Mesothelial cell of epicardium (in vitro differentiated cells): ENCODE measurements around the gene SLC49A3. TPM values are rescaled to one million over a fixed set of nuclear protein-coding genes. Genes with fewer than 3 reads are reported as not detected.
"Not testable (repeated sequence)": the region's sequence is repeated elsewhere in the genome, so short reads cannot be mapped to it uniquely, and the experiment has no call there.

Experiments used
- DNase-seq, 2 experiments: peaks; one replicate each; pipeline ENCODE4 v3.0.0; 2021; ENCODE audit warnings: low spot score in 2 of 2; ENCODE audit not compliant: unreplicated experiment in 2 of 2
- H3K27ac Mint-ChIP-seq: 2 replicates; pipeline ENCODE4 v1.8.0; 2021; ENCODE audit warnings: mixed read lengths
- H3K27me3 Mint-ChIP-seq: 2 replicates; pipeline ENCODE4 v1.8.0; 2021; ENCODE audit warnings: low read depth, mixed read lengths
- H3K36me3 Mint-ChIP-seq: 2 replicates; pipeline ENCODE4 v1.8.0; 2021; ENCODE audit warnings: mixed read lengths
- H3K4me1 Mint-ChIP-seq: 2 replicates; pipeline ENCODE4 v1.8.0; 2021; ENCODE audit warnings: mixed read lengths
- H3K4me3 Mint-ChIP-seq: 2 replicates; pipeline ENCODE4 v1.8.0; 2021; ENCODE audit warnings: mild to moderate bottlenecking, moderate library complexity, mixed read lengths
- H3K9me3 Mint-ChIP-seq: 2 replicates; pipeline ENCODE4 v1.8.0; 2021; ENCODE audit warnings: mixed read lengths
- total RNA-seq: library from RNA; stranded (reverse); gene quantifications from 3 replicates; pipeline ENCODE4 v1.2.1, GENCODE V29; 2021
- TF ChIP-seq, protein P1 (sequence below): fragments of 200-600 bp; sonication (generic); IDR thresholded peaks from one replicate; pipeline ENCODE4 v1.5.0; 2021; ENCODE audit warnings: antibody characterized with exemption; ENCODE audit not compliant: unreplicated experiment

SLC49A3 gene
- total RNA-seq, 1 donor from 2014 or later: 13.4 TPM

DNA sequence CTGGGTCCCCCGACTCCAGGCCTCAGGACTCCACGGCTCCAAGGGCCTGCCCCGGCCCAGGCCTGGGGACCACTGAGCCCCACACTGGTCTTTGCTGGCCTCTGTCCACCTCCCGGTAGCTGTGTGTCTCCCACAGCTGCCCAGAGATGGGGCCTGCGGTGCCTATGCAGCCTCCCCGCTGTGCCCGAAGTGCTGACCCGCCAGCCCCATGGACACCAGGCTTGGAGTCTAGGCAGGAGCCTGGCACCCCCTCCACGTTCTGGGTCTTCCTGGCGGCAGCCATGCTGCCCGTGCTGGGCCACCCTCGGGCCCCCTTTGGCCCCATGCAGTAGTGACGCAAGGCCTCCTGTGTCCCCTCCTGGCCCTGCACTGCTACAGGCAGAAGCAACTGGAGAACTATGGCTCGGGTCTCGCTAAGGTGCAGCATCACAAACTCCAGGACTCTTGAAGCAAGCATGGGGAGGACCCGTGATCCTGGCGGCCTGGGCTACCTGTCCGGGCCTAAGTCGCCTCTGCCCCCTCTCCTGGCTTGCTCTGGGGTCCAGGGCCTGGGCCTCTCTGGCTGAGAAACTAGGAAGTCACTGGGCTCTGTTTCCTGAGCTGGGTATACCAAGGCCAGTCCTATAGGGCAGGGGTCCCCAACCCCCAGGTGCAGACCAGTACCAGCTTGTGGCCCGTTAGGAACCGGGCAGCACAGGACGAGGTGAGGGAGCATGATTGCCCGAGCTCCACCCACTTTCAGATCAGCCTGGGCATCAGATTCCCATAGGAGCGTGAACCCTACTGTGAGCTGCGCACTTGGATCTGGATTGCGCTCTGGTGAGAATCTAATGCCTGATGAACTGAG, 13.7 kb downstream of the SLC49A3 start:
- Mint-ChIP-seq H3K9me3 (no peaks in the 10 kb centered on the region), H3K36me3 (peaks cover 6% of the 10 kb centered on the region), H3K4me3 (peak overlapping the region; percentile 80), H3K4me1 (peaks cover 17% of the 10 kb centered on the region), H3K27ac (peak overlapping the region; percentile 53), H3K27me3 (no peaks in the 10 kb centered on the region)
- TF ChIP-seq, protein P1, sequence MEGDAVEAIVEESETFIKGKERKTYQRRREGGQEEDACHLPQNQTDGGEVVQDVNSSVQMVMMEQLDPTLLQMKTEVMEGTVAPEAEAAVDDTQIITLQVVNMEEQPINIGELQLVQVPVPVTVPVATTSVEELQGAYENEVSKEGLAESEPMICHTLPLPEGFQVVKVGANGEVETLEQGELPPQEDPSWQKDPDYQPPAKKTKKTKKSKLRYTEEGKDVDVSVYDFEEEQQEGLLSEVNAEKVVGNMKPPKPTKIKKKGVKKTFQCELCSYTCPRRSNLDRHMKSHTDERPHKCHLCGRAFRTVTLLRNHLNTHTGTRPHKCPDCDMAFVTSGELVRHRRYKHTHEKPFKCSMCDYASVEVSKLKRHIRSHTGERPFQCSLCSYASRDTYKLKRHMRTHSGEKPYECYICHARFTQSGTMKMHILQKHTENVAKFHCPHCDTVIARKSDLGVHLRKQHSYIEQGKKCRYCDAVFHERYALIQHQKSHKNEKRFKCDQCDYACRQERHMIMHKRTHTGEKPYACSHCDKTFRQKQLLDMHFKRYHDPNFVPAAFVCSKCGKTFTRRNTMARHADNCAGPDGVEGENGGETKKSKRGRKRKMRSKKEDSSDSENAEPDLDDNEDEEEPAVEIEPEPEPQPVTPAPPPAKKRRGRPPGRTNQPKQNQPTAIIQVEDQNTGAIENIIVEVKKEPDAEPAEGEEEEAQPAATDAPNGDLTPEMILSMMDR: no peak
- DNase-seq: peak in 1 of 2 experiments; percentile 18

GRCh38 chr4:674172-675035, 14.5 kb downstream of the SLC49A3 start, which contains the start of the genes ATP5ME and MYL5:
Gene ATP5ME (minus strand): TSS chr4:674276. CDS start chr4:674247, 29 bp downstream.
Gene MYL5 (plus strand): TSS chr4:674542. CDS start chr4:678027, 3,485 bp downstream.
- Mint-ChIP-seq H3K9me3 (no peaks in the 10 kb centered on the region), H3K27me3 (no peaks in the 10 kb centered on the region), H3K4me3 (peak within 1 kb of the TSS; percentile 80), H3K27ac (peak within 1 kb of the TSS; percentile 82), H3K36me3 (peaks cover 6% of the 10 kb centered on the region), H3K4me1 (peaks cover 17% of the 10 kb centered on the region)
- TF ChIP-seq, protein P1: peak; percentile 99
- DNase-seq: peak; percentile 96 to 99

DNA sequence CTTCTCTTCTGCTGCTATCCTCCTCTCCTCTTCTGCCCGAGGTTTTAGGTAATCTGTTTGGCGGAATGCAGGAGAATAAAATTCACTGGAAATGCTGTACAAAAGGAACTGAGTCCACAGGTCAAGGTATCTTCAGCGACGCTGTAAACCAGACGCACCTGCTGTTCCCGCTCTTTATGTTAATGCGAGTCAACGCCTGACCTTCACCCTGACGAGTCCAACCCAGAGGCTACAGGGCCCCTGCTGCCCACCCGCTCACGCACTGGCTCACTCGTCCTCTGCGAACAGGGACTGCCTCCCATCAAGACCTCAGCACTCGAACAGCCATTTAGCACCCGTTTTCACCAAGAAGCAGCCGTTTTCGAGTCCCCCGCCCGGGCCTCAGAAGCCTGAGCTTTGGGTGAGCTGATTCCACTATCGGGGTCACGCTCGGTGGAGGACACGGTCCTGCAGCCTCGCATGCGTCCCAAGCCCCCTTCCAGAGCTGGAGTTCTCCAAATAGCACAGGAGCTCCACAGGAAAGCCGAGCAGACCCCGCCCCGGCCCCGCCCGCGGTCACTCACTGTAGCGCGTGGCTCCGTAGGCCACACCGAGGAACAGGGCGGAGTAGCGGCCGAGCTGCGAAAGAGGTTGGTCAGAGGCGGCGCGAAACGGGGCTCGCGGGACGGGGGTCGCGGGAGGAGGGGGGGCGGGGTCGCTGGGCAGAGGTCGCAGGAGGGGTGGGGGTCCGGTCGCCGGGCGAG, 15.4 kb downstream of the SLC49A3 start:
- Mint-ChIP-seq H3K4me3 (peak overlapping the region; percentile 80), H3K4me1 (peaks cover 17% of the 10 kb centered on the region), H3K9me3 (no peaks in the 10 kb centered on the region), H3K27me3 (no peaks in the 10 kb centered on the region), H3K36me3 (peaks cover 6% of the 10 kb centered on the region), H3K27ac (peak overlapping the region; percentile 75)
- TF ChIP-seq, protein P1: no peak
- no peak for DNase-seq

DNA sequence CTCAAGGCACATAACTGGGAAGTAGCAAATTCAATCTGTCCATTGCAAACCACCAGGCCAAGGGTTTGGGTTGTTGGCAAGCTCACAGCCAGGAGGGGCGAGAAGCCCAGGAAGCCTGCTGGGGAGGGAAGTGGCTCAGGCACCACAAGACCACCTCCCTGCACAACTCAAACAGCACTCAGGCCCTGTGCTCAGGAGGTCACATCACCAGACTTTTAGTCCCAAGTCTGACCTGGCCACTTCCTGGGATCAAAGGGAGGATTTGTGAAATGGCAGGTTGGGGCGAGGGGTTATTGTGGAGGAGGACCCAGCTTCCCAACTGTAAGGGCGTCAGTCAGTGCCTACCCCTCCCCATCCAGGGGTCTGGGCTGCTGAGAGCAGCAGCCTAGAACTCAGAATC, 17.2 kb downstream of the SLC49A3 start:
- H3K27me3 Mint-ChIP-seq: no peaks in the 10 kb centered on the region
- peaks cover 17% of the 10 kb centered on the region for H3K4me1 Mint-ChIP-seq
- DNase-seq: no peak
- H3K9me3 Mint-ChIP-seq: no peaks in the 10 kb centered on the region
- TF ChIP-seq, protein P1: no peak
- no peak overlapping the region for H3K27ac Mint-ChIP-seq
- peak overlapping the region; percentile 8 for H3K4me3 Mint-ChIP-seq
- H3K36me3 Mint-ChIP-seq: peaks cover 6% of the 10 kb centered on the region

- H3K4me3 Mint-ChIP-seq, H3K27ac Mint-ChIP-seq, H3K9me3 Mint-ChIP-seq, H3K4me1 Mint-ChIP-seq, H3K27me3 Mint-ChIP-seq, DNase-seq, H3K36me3 Mint-ChIP-seq: not testable (repeated sequence)
Measured at GRCh38 chr4:669806-670559, 19.0 kb downstream of the SLC49A3 start.

GRCh38 chr4:668219-668618, 20.7 kb downstream of the SLC49A3 start:
- not testable (repeated sequence) for H3K27ac Mint-ChIP-seq, H3K36me3 Mint-ChIP-seq, H3K27me3 Mint-ChIP-seq, H3K4me3 Mint-ChIP-seq, H3K9me3 Mint-ChIP-seq, H3K4me1 Mint-ChIP-seq, DNase-seq
